ENCODE data around the gene FSIP1.

The FSIP1 gene

GRCh38 chr15:39649757-39650156 is 132.9 kb downstream of the FSIP1 start:
- H3K9ac ChIP-seq (ENCODE audit: low read depth, low read length) = no peak overlapping the region
- H3K4me1 ChIP-seq (ENCODE audit: control insufficient read depth, insufficient read depth, low read length) = no peaks in the 10 kb centered on the region
- H3K4me3 ChIP-seq (ENCODE audit: low read depth, low read length) = no peak overlapping the region
- no peaks in the 10 kb centered on the region for H3K36me3 ChIP-seq (ENCODE audit: control insufficient read depth, insufficient read depth, low read length)
- no peaks in the 10 kb centered on the region for H3K27me3 ChIP-seq (ENCODE audit: control insufficient read depth, insufficient read depth, low read length)
- H3K9me3 ChIP-seq (ENCODE audit: control insufficient read depth, insufficient read depth, low read length) = no peaks in the 10 kb centered on the region

DNA sequence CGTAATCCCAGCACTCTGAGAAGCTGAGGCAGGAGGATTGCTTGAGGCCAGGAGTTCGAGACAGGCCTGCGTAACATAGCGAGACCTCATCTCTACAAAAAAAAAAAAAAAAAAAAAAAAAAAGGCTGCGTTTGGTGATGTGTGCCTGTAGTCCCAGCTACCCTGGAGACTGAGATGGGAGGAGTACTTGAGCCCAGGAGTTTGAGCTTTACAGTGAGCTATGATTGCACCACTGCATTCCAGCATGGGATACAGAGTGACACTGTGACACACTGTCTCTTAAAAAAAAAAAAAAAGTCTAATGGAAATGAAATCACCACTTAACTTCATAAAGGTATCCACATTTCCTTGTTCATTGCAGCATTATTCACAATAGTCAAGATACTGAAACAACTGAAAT is 136.2 kb downstream of the FSIP1 start:
- Histone ChIP-seq H3K36me3 (ENCODE audit: control insufficient read depth, insufficient read depth, low read length) (no peaks in the 10 kb centered on the region), H3K9ac (ENCODE audit: low read depth, low read length) (no peak overlapping the region), H3K27me3 (ENCODE audit: control insufficient read depth, insufficient read depth, low read length) (no peaks in the 10 kb centered on the region), H3K4me3 (ENCODE audit: low read depth, low read length) (no peak overlapping the region), H3K4me1 (ENCODE audit: control insufficient read depth, insufficient read depth, low read length) (peaks cover 6% of the 10 kb centered on the region), H3K9me3 (ENCODE audit: control insufficient read depth, insufficient read depth, low read length) (no peaks in the 10 kb centered on the region)

DNA sequence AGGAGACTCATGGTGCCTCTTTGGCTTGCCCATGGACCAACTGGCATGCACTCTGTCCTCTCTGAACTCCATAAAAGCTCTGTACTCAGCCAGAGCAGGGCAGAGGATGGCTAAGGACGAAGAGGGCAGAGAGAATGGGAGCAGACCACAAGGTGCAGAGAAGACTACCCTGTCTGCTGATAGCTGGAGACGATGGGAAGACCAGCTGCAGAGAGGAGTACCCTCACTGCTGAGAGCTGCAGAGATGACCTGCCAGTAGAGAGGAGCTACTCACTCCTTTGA is 136.7 kb downstream of the FSIP1 start:
- Histone ChIP-seq H3K27me3 (ENCODE audit: control insufficient read depth, insufficient read depth, low read length) (no peaks in the 10 kb centered on the region), H3K9me3 (ENCODE audit: control insufficient read depth, insufficient read depth, low read length) (no peaks in the 10 kb centered on the region), H3K36me3 (ENCODE audit: control insufficient read depth, insufficient read depth, low read length) (no peaks in the 10 kb centered on the region), H3K4me3 (ENCODE audit: low read depth, low read length) (no peak overlapping the region), H3K4me1 (ENCODE audit: control insufficient read depth, insufficient read depth, low read length) (peaks cover 6% of the 10 kb centered on the region), H3K9ac (ENCODE audit: low read depth, low read length) (no peak overlapping the region)

DNA sequence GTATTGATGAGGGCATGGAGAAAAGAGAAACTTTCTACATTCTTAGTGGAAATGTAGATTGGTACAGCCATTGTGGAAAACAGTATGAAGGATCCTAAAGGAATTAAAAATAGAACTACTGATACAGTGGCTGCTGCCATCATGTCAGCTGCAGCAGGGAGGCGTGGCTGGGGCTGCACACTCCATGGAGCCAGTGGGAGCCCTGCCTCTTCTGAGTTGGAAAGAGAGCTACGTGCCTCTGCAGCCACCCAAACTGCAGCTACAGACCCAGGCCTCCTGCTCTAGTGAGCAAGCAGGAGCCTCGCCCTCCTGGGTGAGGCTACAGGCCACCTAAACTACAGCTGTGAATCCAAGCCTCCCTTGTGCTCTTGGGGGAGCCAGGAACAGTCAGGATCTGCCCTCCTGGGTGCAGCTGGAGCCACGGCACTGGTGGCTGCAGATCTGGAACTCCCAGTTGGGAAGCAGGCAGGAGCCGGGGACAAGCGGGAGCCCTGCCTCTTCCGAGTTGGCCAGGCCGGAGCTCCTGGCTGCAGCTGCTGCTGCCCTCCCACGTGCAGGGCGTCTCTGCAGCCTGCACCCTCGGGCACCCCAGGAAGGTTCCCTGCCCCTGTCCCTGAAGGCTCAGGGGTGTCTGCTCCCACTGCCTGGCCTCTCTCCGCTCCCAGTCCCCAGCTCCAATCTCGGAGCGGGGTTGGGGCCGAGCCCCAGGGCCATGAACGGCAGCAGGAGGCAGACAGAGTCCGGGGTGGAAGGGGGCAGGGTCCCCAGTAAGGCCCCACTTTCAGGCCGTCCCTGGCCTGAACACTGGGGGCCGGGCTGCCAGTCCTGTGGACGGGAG is 137.3 kb downstream of the FSIP1 start:
- Histone ChIP-seq H3K27me3 (ENCODE audit: control insufficient read depth, insufficient read depth, low read length) (no peaks in the 10 kb centered on the region), H3K9ac (ENCODE audit: low read depth, low read length) (no peak overlapping the region), H3K4me1 (ENCODE audit: control insufficient read depth, insufficient read depth, low read length) (peaks cover 6% of the 10 kb centered on the region), H3K9me3 (ENCODE audit: control insufficient read depth, insufficient read depth, low read length) (no peaks in the 10 kb centered on the region), H3K36me3 (ENCODE audit: control insufficient read depth, insufficient read depth, low read length) (no peaks in the 10 kb centered on the region), H3K4me3 (ENCODE audit: low read depth, low read length) (no peak overlapping the region)

DNA sequence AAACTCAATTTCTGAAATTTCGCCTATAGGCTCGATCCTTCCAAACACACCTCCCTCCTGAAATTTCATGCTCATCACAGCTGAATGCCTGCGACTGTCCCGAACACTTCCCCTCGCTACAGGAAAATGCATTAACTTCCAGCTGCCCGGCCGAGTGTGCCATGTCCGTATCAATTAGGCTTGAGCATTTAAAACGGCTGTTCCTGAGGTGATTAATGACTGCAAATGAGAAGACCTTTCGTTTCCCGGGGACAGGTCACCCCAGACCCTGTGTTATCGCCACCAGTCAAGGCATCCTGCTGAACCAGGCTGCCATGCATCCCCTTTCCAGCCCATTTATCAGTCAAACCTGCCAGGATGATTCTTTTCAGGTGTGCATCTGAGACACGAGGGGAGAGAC is 138.5 kb downstream of the FSIP1 start:
- Histone ChIP-seq H3K4me3 (ENCODE audit: low read depth, low read length) (no peak overlapping the region), H3K36me3 (ENCODE audit: control insufficient read depth, insufficient read depth, low read length) (no peaks in the 10 kb centered on the region), H3K9ac (ENCODE audit: low read depth, low read length) (no peak overlapping the region), H3K4me1 (ENCODE audit: control insufficient read depth, insufficient read depth, low read length) (peaks cover 6% of the 10 kb centered on the region), H3K27me3 (ENCODE audit: control insufficient read depth, insufficient read depth, low read length) (no peaks in the 10 kb centered on the region), H3K9me3 (ENCODE audit: control insufficient read depth, insufficient read depth, low read length) (no peaks in the 10 kb centered on the region)

DNA sequence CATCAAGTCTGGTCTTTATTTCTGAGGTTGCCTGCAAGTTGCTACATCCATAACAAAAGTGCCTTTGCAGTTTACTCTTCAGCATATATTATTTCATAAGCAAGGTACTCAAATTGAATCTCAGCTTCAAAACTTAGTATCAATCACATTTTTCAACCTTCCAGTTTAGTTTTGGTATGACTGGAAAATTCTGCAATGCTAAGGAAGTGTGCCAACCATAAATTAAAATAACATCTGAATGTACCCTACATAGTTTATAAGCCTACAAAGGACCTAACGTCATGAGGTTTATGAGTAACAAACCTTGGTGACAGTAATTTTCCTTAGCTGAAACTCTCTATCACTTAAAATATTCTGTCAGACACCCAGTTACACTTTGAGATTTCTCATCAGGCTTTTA is 138.9 kb downstream of the FSIP1 start:
- no peaks in the 10 kb centered on the region for H3K27me3 ChIP-seq (ENCODE audit: control insufficient read depth, insufficient read depth, low read length)
- peaks cover 6% of the 10 kb centered on the region for H3K4me1 ChIP-seq (ENCODE audit: control insufficient read depth, insufficient read depth, low read length)
- no peak overlapping the region for H3K4me3 ChIP-seq (ENCODE audit: low read depth, low read length)

DNA sequence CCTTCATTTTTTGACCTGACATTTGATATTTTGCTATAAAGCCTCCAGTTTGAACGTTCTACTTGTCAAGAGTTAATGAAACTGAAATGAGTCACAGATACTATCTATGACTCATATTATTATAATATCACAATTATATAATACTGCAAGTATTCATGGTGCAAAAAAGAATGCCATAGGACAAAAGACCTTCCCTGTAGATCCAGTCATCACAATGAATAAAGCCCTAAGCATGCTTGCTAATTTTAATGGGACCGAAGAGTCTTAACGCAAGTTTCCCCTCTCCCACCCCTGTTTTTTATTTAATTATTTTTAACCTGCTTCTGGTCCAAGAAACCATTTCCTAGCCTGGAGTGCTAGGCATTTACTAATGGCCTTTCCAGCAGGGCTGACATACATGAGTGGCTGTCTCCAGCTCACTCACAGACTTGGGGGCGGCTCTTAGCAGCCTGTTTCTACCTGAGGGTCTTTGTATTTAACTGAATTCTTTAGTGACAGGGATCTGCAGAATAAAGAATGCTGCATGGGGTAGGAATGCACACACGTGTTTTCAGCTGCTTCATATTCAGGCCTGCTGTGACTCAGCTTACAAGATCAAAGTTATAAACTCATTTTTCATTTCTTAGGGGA is 140.5 kb downstream of the FSIP1 start:
- no peaks in the 10 kb centered on the region for H3K27me3 ChIP-seq (ENCODE audit: control insufficient read depth, insufficient read depth, low read length)
- H3K4me3 ChIP-seq (ENCODE audit: low read depth, low read length) = no peak overlapping the region
- no peak overlapping the region for H3K9ac ChIP-seq (ENCODE audit: low read depth, low read length)
- H3K9me3 ChIP-seq (ENCODE audit: control insufficient read depth, insufficient read depth, low read length) = no peaks in the 10 kb centered on the region
- H3K4me1 ChIP-seq (ENCODE audit: control insufficient read depth, insufficient read depth, low read length) = peaks cover 6% of the 10 kb centered on the region
- H3K36me3 ChIP-seq (ENCODE audit: control insufficient read depth, insufficient read depth, low read length) = no peaks in the 10 kb centered on the region

More for the DNA sequence above, 138.9 kb downstream of the FSIP1 start:
- H3K9me3 ChIP-seq (ENCODE audit: control insufficient read depth, insufficient read depth, low read length) = no peaks in the 10 kb centered on the region
- no peaks in the 10 kb centered on the region for H3K36me3 ChIP-seq (ENCODE audit: control insufficient read depth, insufficient read depth, low read length)
- no peak overlapping the region for H3K9ac ChIP-seq (ENCODE audit: low read depth, low read length)

DNA sequence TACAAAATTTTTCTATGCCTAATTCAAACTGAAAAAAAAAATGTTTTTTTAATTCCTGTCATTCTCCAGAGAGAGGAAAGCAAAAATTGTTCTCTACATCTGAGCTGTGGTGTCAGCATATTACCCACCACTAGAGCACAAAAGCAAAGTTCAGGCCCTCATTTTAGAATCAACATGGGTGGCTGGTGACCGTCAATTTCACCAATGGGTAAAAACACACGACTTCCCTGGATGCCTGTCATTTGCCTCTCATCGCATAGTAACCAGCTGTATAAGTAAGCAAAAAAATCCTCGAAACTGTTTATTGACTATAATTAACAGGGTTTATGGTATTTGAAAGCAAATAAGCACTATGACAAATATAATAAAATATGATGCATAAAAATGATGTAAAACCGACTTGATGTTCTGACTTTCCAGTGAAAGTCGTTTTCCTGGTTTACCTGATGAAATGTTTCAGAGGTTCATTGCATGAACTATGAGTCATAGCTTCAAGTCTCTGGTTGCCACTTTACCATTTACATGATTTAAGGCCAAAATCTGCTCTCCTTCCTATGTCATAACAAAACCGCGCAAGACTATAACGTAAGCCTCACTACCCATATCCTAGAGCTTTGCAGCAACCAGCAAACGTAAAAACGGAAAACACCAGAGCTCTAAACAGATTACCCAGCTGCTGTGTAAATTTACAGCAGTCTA is 141.3 kb downstream of the FSIP1 start:
- Histone ChIP-seq H3K27me3 (ENCODE audit: control insufficient read depth, insufficient read depth, low read length) (no peaks in the 10 kb centered on the region), H3K4me3 (ENCODE audit: low read depth, low read length) (no peak overlapping the region), H3K9ac (ENCODE audit: low read depth, low read length) (no peak overlapping the region), H3K4me1 (ENCODE audit: control insufficient read depth, insufficient read depth, low read length) (peaks cover 6% of the 10 kb centered on the region), H3K9me3 (ENCODE audit: control insufficient read depth, insufficient read depth, low read length) (no peaks in the 10 kb centered on the region), H3K36me3 (ENCODE audit: control insufficient read depth, insufficient read depth, low read length) (no peaks in the 10 kb centered on the region)

- H3K4me3 ChIP-seq (ENCODE audit: low read depth, low read length) = no peak overlapping the region
- no peaks in the 10 kb centered on the region for H3K27me3 ChIP-seq (ENCODE audit: control insufficient read depth, insufficient read depth, low read length)
- no peaks in the 10 kb centered on the region for H3K9me3 ChIP-seq (ENCODE audit: control insufficient read depth, insufficient read depth, low read length)
- no peak overlapping the region for H3K9ac ChIP-seq (ENCODE audit: low read depth, low read length)
- H3K4me1 ChIP-seq (ENCODE audit: control insufficient read depth, insufficient read depth, low read length) = peaks cover 6% of the 10 kb centered on the region
- no peaks in the 10 kb centered on the region for H3K36me3 ChIP-seq (ENCODE audit: control insufficient read depth, insufficient read depth, low read length)
Measured at GRCh38 chr15:39640665-39641064, 142.0 kb downstream of the FSIP1 start.

DNA sequence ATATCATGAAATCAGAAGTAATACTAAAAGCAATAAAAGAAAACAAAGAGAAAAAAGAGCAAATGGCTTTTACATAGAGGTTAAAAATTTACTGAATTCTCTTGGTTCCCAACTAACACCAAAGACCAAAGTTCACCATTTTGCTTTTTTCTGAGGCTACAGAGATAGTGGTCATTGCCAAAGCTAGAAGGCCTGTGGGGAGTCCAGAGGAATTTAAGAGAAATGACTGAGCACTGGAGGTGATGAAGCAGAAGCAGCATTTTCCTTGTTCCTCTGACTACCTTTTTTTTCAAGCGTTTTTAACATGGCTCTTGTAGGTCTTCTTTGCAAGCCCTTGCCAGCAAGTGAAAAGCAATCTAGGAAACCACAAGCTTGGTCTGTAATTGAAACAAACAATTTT is 143.6 kb downstream of the FSIP1 start:
- H3K9ac ChIP-seq (ENCODE audit: low read depth, low read length) = no peak overlapping the region
- no peaks in the 10 kb centered on the region for H3K27me3 ChIP-seq (ENCODE audit: control insufficient read depth, insufficient read depth, low read length)
- peaks cover 6% of the 10 kb centered on the region for H3K4me1 ChIP-seq (ENCODE audit: control insufficient read depth, insufficient read depth, low read length)
- no peaks in the 10 kb centered on the region for H3K36me3 ChIP-seq (ENCODE audit: control insufficient read depth, insufficient read depth, low read length)
- no peaks in the 10 kb centered on the region for H3K9me3 ChIP-seq (ENCODE audit: control insufficient read depth, insufficient read depth, low read length)
- no peak overlapping the region for H3K4me3 ChIP-seq (ENCODE audit: low read depth, low read length)

- no peak overlapping the region for H3K4me3 ChIP-seq (ENCODE audit: low read depth, low read length)
- H3K36me3 ChIP-seq (ENCODE audit: control insufficient read depth, insufficient read depth, low read length) = no peaks in the 10 kb centered on the region
- H3K27me3 ChIP-seq (ENCODE audit: control insufficient read depth, insufficient read depth, low read length) = no peaks in the 10 kb centered on the region
Measured at GRCh38 chr15:39638041-39638440, 144.6 kb downstream of the FSIP1 start.

GRCh38 chr15:39631357-39631756 is 151.3 kb downstream of the FSIP1 start:
- H3K9me3 ChIP-seq (ENCODE audit: control insufficient read depth, insufficient read depth, low read length) = no peaks in the 10 kb centered on the region
- no peaks in the 10 kb centered on the region for H3K4me1 ChIP-seq (ENCODE audit: control insufficient read depth, insufficient read depth, low read length)
- no peaks in the 10 kb centered on the region for H3K36me3 ChIP-seq (ENCODE audit: control insufficient read depth, insufficient read depth, low read length)
- H3K9ac ChIP-seq (ENCODE audit: low read depth, low read length) = no peak overlapping the region
- no peaks in the 10 kb centered on the region for H3K27me3 ChIP-seq (ENCODE audit: control insufficient read depth, insufficient read depth, low read length)
- H3K4me3 ChIP-seq (ENCODE audit: low read depth, low read length) = no peak overlapping the region

More at GRCh38 chr15:39638041-39638440, 144.6 kb downstream of the FSIP1 start:
- peaks cover 6% of the 10 kb centered on the region for H3K4me1 ChIP-seq (ENCODE audit: control insufficient read depth, insufficient read depth, low read length)
- H3K9ac ChIP-seq (ENCODE audit: low read depth, low read length) = no peak overlapping the region
- no peaks in the 10 kb centered on the region for H3K9me3 ChIP-seq (ENCODE audit: control insufficient read depth, insufficient read depth, low read length)
